Measurements from ENCODE around the gene MRPL3.

The MRPL3 gene

GRCh38 chr3:131474115-131474514 is 28.7 kb downstream of the MRPL3 start:
- no peak for TF ChIP-seq ZBTB7A (IDR thresholded peaks at IDR 0.05; ENCODE audit: low read depth)
- no peak for TF ChIP-seq TEAD4 (IDR thresholded peaks at IDR 0.05)
- TF ChIP-seq CEBPB (IDR thresholded peaks at IDR 0.05): no peak
- no peak for TF ChIP-seq RAD21 (IDR thresholded peaks at IDR 0.05; ENCODE audit: low read depth)
- no peak for TF ChIP-seq EP300 (IDR thresholded peaks at IDR 0.05; ENCODE audit: borderline replicate concordance)
- no peak for TF ChIP-seq YY1 (IDR thresholded peaks at IDR 0.05; ENCODE audit: low read depth)
- no peak for TF ChIP-seq USF1 (IDR thresholded peaks at IDR 0.05)
- TF ChIP-seq REST (IDR thresholded peaks at IDR 0.05; ENCODE audit: low read depth): no peak
- no peak for TF ChIP-seq EGR1 (IDR thresholded peaks at IDR 0.05)
- no peak for TF ChIP-seq MAX (IDR thresholded peaks at IDR 0.05)
- no peak for TF ChIP-seq TCF12 (IDR thresholded peaks at IDR 0.05; ENCODE audit: low read depth)
- TF ChIP-seq NFIC (IDR thresholded peaks at IDR 0.05): no peak
- TF ChIP-seq FOXM1 (IDR thresholded peaks at IDR 0.05; ENCODE audit: borderline replicate concordance, low read depth): no peak
- TF ChIP-seq CREB1 (IDR thresholded peaks at IDR 0.05; ENCODE audit: low read depth): no peak
- TF ChIP-seq TAF1 (IDR thresholded peaks at IDR 0.05; ENCODE audit: low read depth): no peak

- no peak for TF ChIP-seq TCF12 (IDR thresholded peaks at IDR 0.05; ENCODE audit: low read depth)
- no peak for TF ChIP-seq MAX (IDR thresholded peaks at IDR 0.05)
- no peak for TF ChIP-seq RAD21 (IDR thresholded peaks at IDR 0.05; ENCODE audit: low read depth)
- TF ChIP-seq CREB1 (IDR thresholded peaks at IDR 0.05; ENCODE audit: low read depth): no peak
- TF ChIP-seq USF1 (IDR thresholded peaks at IDR 0.05): no peak
- TF ChIP-seq TEAD4 (IDR thresholded peaks at IDR 0.05): no peak
- TF ChIP-seq ZBTB7A (IDR thresholded peaks at IDR 0.05; ENCODE audit: low read depth): no peak
Observed at GRCh38 chr3:131470377-131470776, 32.4 kb downstream of the MRPL3 start.

- TF ChIP-seq USF1 (IDR thresholded peaks at IDR 0.05): no peak
- TF ChIP-seq TAF1 (IDR thresholded peaks at IDR 0.05; ENCODE audit: low read depth): no peak
- no peak for TF ChIP-seq TEAD4 (IDR thresholded peaks at IDR 0.05)
- TF ChIP-seq ZBTB7A (IDR thresholded peaks at IDR 0.05; ENCODE audit: low read depth): no peak
- TF ChIP-seq RAD21 (IDR thresholded peaks at IDR 0.05; ENCODE audit: low read depth): no peak
- no peak for TF ChIP-seq FOXM1 (IDR thresholded peaks at IDR 0.05; ENCODE audit: borderline replicate concordance, low read depth)
- no peak for TF ChIP-seq EP300 (IDR thresholded peaks at IDR 0.05; ENCODE audit: borderline replicate concordance)
- no peak for TF ChIP-seq TCF12 (IDR thresholded peaks at IDR 0.05; ENCODE audit: low read depth)
- TF ChIP-seq MAX (IDR thresholded peaks at IDR 0.05): no peak
- TF ChIP-seq NFIC (IDR thresholded peaks at IDR 0.05): no peak
- TF ChIP-seq REST (IDR thresholded peaks at IDR 0.05; ENCODE audit: low read depth): no peak
- no peak for TF ChIP-seq CREB1 (IDR thresholded peaks at IDR 0.05; ENCODE audit: low read depth)
- no peak for TF ChIP-seq YY1 (IDR thresholded peaks at IDR 0.05; ENCODE audit: low read depth)
Observed at GRCh38 chr3:131458653-131459052, 44.1 kb downstream of the MRPL3 start.

GRCh38 chr3:131457220-131457619 is 45.6 kb downstream of the MRPL3 start:
- TF ChIP-seq TEAD4 (IDR thresholded peaks at IDR 0.05) (no peak), CREB1 (IDR thresholded peaks at IDR 0.05; ENCODE audit: low read depth) (no peak), TCF12 (IDR thresholded peaks at IDR 0.05; ENCODE audit: low read depth) (no peak), EGR1 (IDR thresholded peaks at IDR 0.05) (no peak), USF1 (IDR thresholded peaks at IDR 0.05) (no peak), EP300 (IDR thresholded peaks at IDR 0.05; ENCODE audit: borderline replicate concordance) (no peak), YY1 (IDR thresholded peaks at IDR 0.05; ENCODE audit: low read depth) (no peak), CEBPB (IDR thresholded peaks at IDR 0.05) (no peak), FOXM1 (IDR thresholded peaks at IDR 0.05; ENCODE audit: borderline replicate concordance, low read depth) (no peak), MAX (IDR thresholded peaks at IDR 0.05) (no peak), ZBTB7A (IDR thresholded peaks at IDR 0.05; ENCODE audit: low read depth) (no peak), NFIC (IDR thresholded peaks at IDR 0.05) (no peak), TAF1 (IDR thresholded peaks at IDR 0.05; ENCODE audit: low read depth) (no peak), REST (IDR thresholded peaks at IDR 0.05; ENCODE audit: low read depth) (no peak), RAD21 (IDR thresholded peaks at IDR 0.05; ENCODE audit: low read depth) (no peak)
